OCI-LY3 (cell line): ENCODE measurements around the gene PITX3.

ENCODE experiments used
- H2AFZ ChIP-seq: fragments of 200-600, 300-600 bp; shearing (Covaris generic); 2 replicates; pipeline ENCODE4 v1.6.0; 2014; ENCODE audit warnings: antibody characterized with exemption, low read depth, low read length
- H3K27ac ChIP-seq: fragments of 200-600, 300-600 bp; sonication (generic); 2 replicates; pipeline ENCODE4 v1.5.1; 2014; ENCODE audit warnings: mild to moderate bottlenecking, low read length, moderate library complexity, mixed read lengths
- H3K27me3 ChIP-seq: fragments of 200-600, 300-600 bp; sonication (generic); 2 replicates; pipeline ENCODE4 v1.6.1; 2014; ENCODE audit warnings: low read depth, low read length, mixed read lengths
- H3K36me3 ChIP-seq: fragments of 200-600, 300-600 bp; sonication (generic); replicated peaks from 2 replicates; pipeline ENCODE3; 2014; ENCODE audit warnings: low read depth, low read length, mixed read lengths
- H3K4me1 ChIP-seq: fragments of 300-600, 200-600 bp; sonication (generic); 2 replicates; pipeline ENCODE4 v1.6.1; 2014; ENCODE audit warnings: low read length, mixed read lengths
- H3K4me2 ChIP-seq: fragments of 200-600, 300-600 bp; sonication (generic); 2 replicates; pipeline ENCODE4 v1.6.1; 2014; ENCODE audit warnings: low read length, mixed read lengths
- H3K4me3 ChIP-seq: fragments of 300-600, 200-600 bp; sonication (generic); 2 replicates; pipeline ENCODE4 v1.5.1; 2014; ENCODE audit warnings: antibody characterized with exemption, mild to moderate bottlenecking, low read length, moderate library complexity
- H3K79me2 ChIP-seq: fragments of 300-600, 200-600 bp; shearing (Covaris generic); 2 replicates; pipeline ENCODE4 v1.6.1; 2014; ENCODE audit warnings: mild to moderate bottlenecking, low read length, mixed read lengths
- H3K9ac ChIP-seq: fragments of 300-600, 200-600 bp; shearing (Covaris generic); 2 replicates; pipeline ENCODE4 v1.6.0; 2014; ENCODE audit warnings: mild to moderate bottlenecking, low read length, moderate library complexity
- H3K9me3 ChIP-seq: fragments of 200-600, 300-600 bp; shearing (Covaris generic); 2 replicates; pipeline ENCODE4 v1.6.1; 2014; ENCODE audit warnings: low read length, mixed read lengths; ENCODE audit not compliant: insufficient read depth
- H4K20me1 ChIP-seq: fragments of 200-600, 300-600 bp; sonication (generic); 2 replicates; pipeline ENCODE4 v1.6.1; 2016; ENCODE audit warnings: low read length, mixed read lengths; ENCODE audit not compliant: insufficient read depth
- CTCF ChIP-seq: fragments of 200-600, 300-600 bp; sonication (generic); IDR thresholded peaks from 2 replicates; pipeline ENCODE4 v1.5.1; 2014; ENCODE audit warnings: antibody characterized with exemption, low read length, low read depth
- EZH2phosphoT487 ChIP-seq: fragments of 200-600 bp; shearing (Covaris generic); IDR thresholded peaks from 2 replicates; pipeline ENCODE4 v1.6.1; 2018; ENCODE audit warnings: antibody characterized with exemption, mixed run types, low read depth

The PITX3 gene

GRCh38 chr10:102211615-102212299 lies 29.6 kb downstream of the PITX3 start:
- H3K36me3 ChIP-seq, result no peaks in the 10 kb centered on the region
- no peak overlapping the region for H3K9ac ChIP-seq
- H3K27me3 ChIP-seq, result no peaks in the 10 kb centered on the region
- H3K4me2 ChIP-seq, result no peak overlapping the region
- H4K20me1 ChIP-seq, result no peaks in the 10 kb centered on the region
- no peak overlapping the region for H2AFZ ChIP-seq
- H3K4me1 ChIP-seq, result no peaks in the 10 kb centered on the region
- H3K79me2 ChIP-seq, result no peaks in the 10 kb centered on the region
- TF ChIP-seq CTCF, result no peak
- no peak for TF ChIP-seq EZH2phosphoT487
- no peak overlapping the region for H3K4me3 ChIP-seq
- H3K9me3 ChIP-seq, result no peaks in the 10 kb centered on the region
- H3K27ac ChIP-seq, result no peak overlapping the region

- H3K4me1 ChIP-seq, result peaks cover 8% of the 10 kb centered on the region; the same call in 1 of the 2 replicates
- TF ChIP-seq CTCF, result no peak
- TF ChIP-seq EZH2phosphoT487, result no peak
- no peaks in the 10 kb centered on the region for H3K79me2 ChIP-seq
- no peaks in the 10 kb centered on the region for H3K27me3 ChIP-seq
- no peak overlapping the region for H2AFZ ChIP-seq
- H3K4me3 ChIP-seq, result no peak overlapping the region
- no peaks in the 10 kb centered on the region for H3K9me3 ChIP-seq
- H4K20me1 ChIP-seq, result no peaks in the 10 kb centered on the region
- no peaks in the 10 kb centered on the region for H3K36me3 ChIP-seq
- no peak overlapping the region for H3K9ac ChIP-seq
- no peak overlapping the region for H3K27ac ChIP-seq
- no peak overlapping the region for H3K4me2 ChIP-seq
Observed at GRCh38 chr10:102208311-102209035, 32.8 kb downstream of the PITX3 start.

- Histone ChIP-seq H4K20me1 (no peaks in the 10 kb centered on the region), H3K27ac (no peak overlapping the region), H3K79me2 (no peaks in the 10 kb centered on the region), H3K4me3 (no peak overlapping the region), H3K4me1 (peaks cover 8% of the 10 kb centered on the region; the same call in 1 of the 2 replicates), H3K9ac (no peak overlapping the region), H3K36me3 (no peaks in the 10 kb centered on the region), H3K9me3 (no peaks in the 10 kb centered on the region), H3K27me3 (no peaks in the 10 kb centered on the region), H3K4me2 (no peak overlapping the region), H2AFZ (no peak overlapping the region)
- TF ChIP-seq EZH2phosphoT487, result no peak
- TF ChIP-seq CTCF, result no peak
Observed at GRCh38 chr10:102202386-102202785, 38.9 kb downstream of the PITX3 start.
